Naive B cell (primary cell): ENCODE measurements around the gene TPST2. TPM values are rescaled to one million over a fixed set of nuclear protein-coding genes. Genes with fewer than 3 reads are reported as not detected.

Experiments
- ATAC-seq, 2 donors: fragments of 150-1000 bp; cut with Tn5 transposase; 2 replicates each; pipeline ENCODE4 v1.10.0; 2021; ENCODE audit warnings: low read depth in 2 of 2, mild to moderate bottlenecking in 2 of 2, moderate library complexity in 2 of 2
- DNase-seq: peaks from one replicate; pipeline ENCODE4 v3.0.0; 2022
- H3K27ac Mint-ChIP-seq, 6 donors: one replicate each; pipeline ENCODE4 v1.8.0; 2020 to 2022; ENCODE audit warnings: mild to moderate bottlenecking in 6 of 6, mixed read lengths in 6 of 6, moderate library complexity in 5 of 6, inconsistent platforms in 2 of 6
- H3K27me3 Mint-ChIP-seq, 3 donors: one replicate each; pipeline ENCODE4 v1.8.0; 2021 to 2022; ENCODE audit warnings: mixed read lengths in 3 of 3, mild to moderate bottlenecking in 1 of 3
- H3K36me3 Mint-ChIP-seq, 2 donors: one replicate each; pipeline ENCODE4 v1.8.0; 2020 to 2022; ENCODE audit warnings: mixed read lengths in 2 of 2, inconsistent platforms in 1 of 2, mild to moderate bottlenecking in 1 of 2
- H3K4me1 Mint-ChIP-seq, 3 donors: one replicate each; pipeline ENCODE4 v1.8.0; 2020 to 2022; ENCODE audit warnings: mixed read lengths in 3 of 3, inconsistent platforms in 1 of 3, mild to moderate bottlenecking in 1 of 3, moderate library complexity in 1 of 3
- H3K4me3 Mint-ChIP-seq, 8 donors: one replicate each; pipeline ENCODE4 v1.8.0; 2020 to 2022; ENCODE audit warnings: mild to moderate bottlenecking in 8 of 8, mixed read lengths in 8 of 8, moderate library complexity in 8 of 8, inconsistent platforms in 2 of 8
- H3K9me3 Mint-ChIP-seq, 7 donors: one replicate each; pipeline ENCODE4 v1.8.0; 2020 to 2022; ENCODE audit warnings: mixed read lengths in 7 of 7, mild to moderate bottlenecking in 5 of 7, inconsistent platforms in 2 of 7, moderate library complexity in 1 of 7
- polyA plus RNA-seq, 6 donors: library from polyadenylated mRNA; unstranded; fragments of 300-500 nt; fragmentation: Illumina TruSeq; gene quantifications; one replicate each; pipeline ENCODE4 v1.2.3, GENCODE V29; 2021; ENCODE audit warnings: low read depth in 6 of 6

Gene TPST2
- polyA plus RNA-seq, 6 donors from 2014 or later, result 13.9 to 39.0 (median 28.5) TPM

DNA sequence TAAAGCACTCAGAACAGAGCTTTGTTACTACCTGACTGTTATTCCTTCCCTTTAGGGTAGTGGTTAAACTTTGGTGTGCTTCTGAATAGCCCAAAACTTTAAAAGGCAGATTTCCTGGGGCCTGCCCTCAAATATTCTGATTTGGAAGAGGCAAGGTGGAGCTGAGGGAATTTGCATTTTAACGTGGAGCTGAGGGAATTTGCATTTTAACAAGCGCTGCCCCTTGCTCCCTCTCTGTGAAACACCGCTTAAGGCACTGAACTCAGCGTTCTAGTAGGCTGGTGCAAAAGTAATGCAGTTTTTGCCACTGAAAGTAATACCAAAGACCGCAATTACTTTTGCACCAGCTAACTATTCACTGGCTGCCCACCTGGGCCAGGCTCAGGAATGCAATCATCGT is 35.0 kb downstream of the TPST2 start:
- Mint-ChIP-seq H3K27me3 (no peaks in the 10 kb centered on the region), H3K27ac (no peak overlapping the region), H3K4me3 (no peak overlapping the region), H3K9me3 (no peaks in the 10 kb centered on the region), H3K36me3 (no peaks in the 10 kb centered on the region), H3K4me1 (peaks cover 12 to 25% (median 20%) of the 10 kb centered on the region in 3 donors)
- no peak for ATAC-seq
- no peak for DNase-seq

DNA sequence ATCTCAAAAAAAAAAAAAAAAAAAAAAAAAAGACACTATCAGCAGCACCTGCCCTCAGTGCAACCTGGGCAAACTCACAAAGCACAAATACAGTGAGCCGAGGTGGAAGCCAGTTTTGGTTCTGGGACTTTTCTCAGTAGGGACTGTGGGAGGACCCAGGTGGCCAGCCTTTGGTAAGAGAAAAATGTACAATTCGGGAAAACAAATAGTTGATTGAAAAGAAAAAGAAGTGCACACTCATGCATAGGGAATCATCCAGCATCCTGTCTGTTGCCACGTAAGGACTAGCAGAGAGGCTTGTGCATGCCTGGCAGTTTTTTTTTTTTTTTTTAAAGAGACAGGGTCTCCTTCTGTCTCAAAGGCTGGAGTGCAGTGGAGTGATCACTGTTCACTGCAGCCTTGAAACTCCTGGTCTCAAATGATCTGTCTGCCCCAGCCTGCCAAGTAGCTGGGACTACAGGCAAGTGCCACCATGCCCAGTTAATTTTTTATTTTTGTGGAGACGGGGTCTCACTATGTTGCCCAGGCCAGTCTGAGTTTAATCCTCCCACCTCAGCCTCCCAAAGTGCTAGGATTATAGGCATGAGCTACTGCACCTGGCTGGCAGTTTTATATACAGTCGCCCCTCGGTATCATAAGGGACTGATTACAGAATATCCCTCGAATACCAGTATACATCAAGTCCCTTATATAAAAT is 36.7 kb downstream of the TPST2 start:
- DNase-seq (no peak), ATAC-seq (no peak)
- no peak overlapping the region for H3K4me3 Mint-ChIP-seq
- H3K9me3 Mint-ChIP-seq, result no peaks in the 10 kb centered on the region
- H3K4me1 Mint-ChIP-seq, result peaks cover 4 to 22% (median 20%) of the 10 kb centered on the region in 3 donors
- no peak overlapping the region for H3K27ac Mint-ChIP-seq
- H3K27me3 Mint-ChIP-seq, result no peaks in the 10 kb centered on the region
- H3K36me3 Mint-ChIP-seq, result no peaks in the 10 kb centered on the region

DNA sequence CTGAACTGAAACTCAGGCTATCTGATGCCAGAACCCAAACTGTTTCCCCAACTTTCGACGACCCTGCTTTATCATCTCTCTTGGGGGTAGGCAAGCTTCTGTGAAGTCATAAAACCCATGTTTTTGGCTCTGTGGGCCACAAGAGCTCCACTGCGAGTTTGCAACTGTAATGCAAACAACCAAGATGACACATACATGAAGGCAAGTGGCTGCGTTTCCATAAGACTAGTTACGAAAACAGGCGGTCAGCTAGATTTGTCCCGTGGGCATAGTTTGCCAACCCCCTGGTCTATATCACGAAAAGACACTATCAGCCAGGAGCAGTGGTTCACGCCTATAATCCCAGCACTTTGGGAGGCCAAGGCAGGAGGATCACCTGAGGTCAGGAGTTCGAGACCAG is 37.5 kb downstream of the TPST2 start:
- Mint-ChIP-seq H3K4me1 (peaks cover 4 to 22% (median 22%) of the 10 kb centered on the region in 3 donors), H3K9me3 (no peaks in the 10 kb centered on the region), H3K36me3 (no peaks in the 10 kb centered on the region), H3K27me3 (no peaks in the 10 kb centered on the region), H3K27ac (no peak overlapping the region), H3K4me3 (no peak overlapping the region)
- DNase-seq (no peak), ATAC-seq (no peak)

DNA sequence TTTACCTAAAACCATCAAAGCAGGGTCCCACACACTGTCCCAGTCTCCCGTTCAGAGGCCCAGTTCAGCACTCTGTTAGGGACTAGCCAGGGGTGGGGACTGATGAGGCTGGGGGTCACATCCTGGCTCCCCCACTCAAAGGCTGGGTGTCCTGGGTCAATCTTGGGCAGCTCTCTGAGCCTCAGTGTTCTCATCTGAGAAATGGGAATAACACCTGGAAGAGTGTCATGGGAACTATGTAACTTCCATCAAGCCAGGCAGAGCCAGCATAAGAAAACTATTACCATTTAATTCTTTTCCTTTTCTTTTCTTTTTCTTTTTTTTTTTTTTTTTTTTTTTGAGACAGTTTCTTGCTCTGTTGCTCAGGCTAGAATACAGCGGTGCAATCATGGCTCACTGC is 38.4 kb downstream of the TPST2 start:
- H3K27ac Mint-ChIP-seq, result no peak overlapping the region
- H3K27me3 Mint-ChIP-seq, result no peaks in the 10 kb centered on the region
- DNase-seq, result no peak
- no peak overlapping the region for H3K4me3 Mint-ChIP-seq
- peaks cover 0 to 5% of the 10 kb centered on the region in 2 donors for H3K36me3 Mint-ChIP-seq
- H3K9me3 Mint-ChIP-seq, result no peaks in the 10 kb centered on the region
- peaks cover 9 to 27% (median 22%) of the 10 kb centered on the region in 3 donors for H3K4me1 Mint-ChIP-seq
- no peak for ATAC-seq

DNA sequence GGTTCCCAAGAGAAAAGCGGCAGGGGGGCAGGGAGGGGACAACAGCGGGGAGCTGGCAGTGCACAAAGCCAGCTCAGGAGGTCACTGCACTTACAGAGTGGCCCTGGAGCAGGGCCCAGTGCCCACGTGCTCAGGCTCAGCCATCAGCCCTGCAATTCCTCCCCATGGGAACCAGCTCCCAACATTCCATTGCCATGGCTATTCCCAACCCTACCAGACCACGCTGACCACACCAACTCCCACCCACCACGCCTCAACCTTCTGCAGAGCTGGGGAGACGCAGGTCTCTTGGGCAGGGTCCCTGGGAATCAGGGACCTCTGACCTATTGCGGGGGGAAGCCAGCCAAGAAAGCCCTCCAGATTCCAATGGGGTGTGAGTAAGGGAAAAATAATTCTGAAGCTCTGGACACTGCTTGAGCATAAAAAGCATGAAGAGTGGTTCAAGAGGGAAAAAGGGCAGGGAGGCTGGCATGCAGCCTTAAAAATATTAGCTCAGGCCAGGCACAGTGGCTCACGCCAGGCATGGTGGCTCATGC is 39.4 kb downstream of the TPST2 start:
- peak overlapping the region in 4 of 6 donors; percentile 18 to 59 (median 26) for H3K27ac Mint-ChIP-seq
- DNase-seq, result no peak
- peaks cover 0 to 8% of the 10 kb centered on the region in 2 donors for H3K36me3 Mint-ChIP-seq
- H3K27me3 Mint-ChIP-seq, result no peaks in the 10 kb centered on the region
- no peak for ATAC-seq
- peaks cover 14 to 35% (median 27%) of the 10 kb centered on the region in 3 donors for H3K4me1 Mint-ChIP-seq
- H3K4me3 Mint-ChIP-seq, result no peak overlapping the region
- no peaks in the 10 kb centered on the region for H3K9me3 Mint-ChIP-seq

DNA sequence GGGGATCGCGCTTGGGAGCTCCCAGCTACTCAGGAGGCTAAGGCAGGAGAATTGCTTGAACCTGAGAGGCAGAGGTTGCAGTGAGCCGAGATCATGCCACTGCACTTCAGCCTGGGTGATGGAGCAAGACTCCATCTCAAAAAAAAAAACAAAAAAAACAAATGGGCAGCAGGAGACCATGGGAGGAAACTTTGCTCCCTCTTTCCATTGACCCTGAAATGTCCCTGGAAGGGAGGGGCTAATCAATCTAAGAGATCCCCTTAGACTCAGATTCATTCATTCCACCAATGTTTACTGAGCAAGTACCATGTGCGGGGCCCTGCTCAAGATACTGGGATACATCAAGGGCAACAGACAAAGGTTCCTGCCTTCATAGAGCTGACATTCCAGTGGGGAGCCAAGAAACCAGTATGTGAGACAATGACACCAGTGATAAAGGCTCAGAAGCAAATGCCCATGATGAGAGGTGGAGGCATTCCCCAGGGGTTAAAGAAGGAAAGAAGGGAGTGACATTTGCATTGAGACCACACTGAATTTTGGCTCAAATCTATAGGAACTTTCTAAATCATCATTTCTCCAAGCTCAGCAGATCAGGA is 39.9 kb downstream of the TPST2 start:
- DNase-seq, result no peak
- Mint-ChIP-seq H3K36me3 (peaks cover 0 to 8% of the 10 kb centered on the region in 2 donors), H3K9me3 (no peaks in the 10 kb centered on the region), H3K4me1 (peaks cover 16 to 35% (median 26%) of the 10 kb centered on the region in 3 donors), H3K27ac (no peak overlapping the region), H3K4me3 (no peak overlapping the region), H3K27me3 (no peaks in the 10 kb centered on the region)
- no peak for ATAC-seq

DNA sequence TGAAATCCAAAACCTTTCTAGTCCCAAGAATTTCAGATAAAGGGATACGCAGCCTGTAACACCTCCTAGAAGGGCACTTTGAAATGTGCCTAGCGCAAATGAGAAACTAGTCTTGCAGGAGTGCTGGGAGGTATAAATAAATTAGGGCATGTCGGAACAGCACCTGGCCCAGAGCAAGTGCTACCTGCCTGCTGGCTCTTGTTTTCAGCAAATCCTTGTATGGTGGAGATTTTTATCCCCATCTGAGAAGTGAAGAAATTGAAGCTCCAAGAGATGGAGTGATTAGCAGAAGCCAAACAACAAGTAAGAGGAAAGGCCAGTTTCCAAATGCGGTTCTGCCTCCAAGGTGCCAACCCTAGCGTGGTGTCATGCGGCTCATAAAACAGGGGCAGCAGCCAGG is 40.9 kb downstream of the TPST2 start:
- no peaks in the 10 kb centered on the region for H3K27me3 Mint-ChIP-seq
- no peak overlapping the region for H3K4me3 Mint-ChIP-seq
- H3K4me1 Mint-ChIP-seq, result peaks cover 18 to 35% (median 21%) of the 10 kb centered on the region in 3 donors
- H3K27ac Mint-ChIP-seq, result peak overlapping the region in 1 of 6 donors; percentile 16
- ATAC-seq (no peak), DNase-seq (no peak)
- peaks cover 0 to 8% of the 10 kb centered on the region in 2 donors for H3K36me3 Mint-ChIP-seq
- H3K9me3 Mint-ChIP-seq, result no peaks in the 10 kb centered on the region

DNA sequence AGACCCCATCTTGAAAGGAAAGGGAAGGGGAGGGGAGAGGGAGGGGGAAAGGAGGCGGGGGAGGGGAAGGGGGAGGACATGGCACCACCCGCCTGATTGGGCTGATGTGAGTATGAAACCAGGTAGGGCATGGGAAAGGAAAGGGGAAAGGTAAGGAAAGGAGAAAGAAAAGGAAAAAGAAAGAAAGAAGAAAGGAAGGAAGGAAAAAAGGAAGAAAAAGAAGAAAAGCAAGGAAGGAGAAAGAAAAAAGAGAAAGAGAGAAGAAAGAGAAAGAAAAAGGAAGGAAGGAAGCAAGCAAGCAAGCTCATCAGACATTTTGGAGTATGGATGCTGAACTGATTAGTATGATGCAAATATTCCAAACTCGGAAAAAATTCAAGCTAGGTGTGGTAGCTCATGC is 41.6 kb downstream of the TPST2 start:
- H3K4me1 Mint-ChIP-seq, result peaks cover 13 to 34% (median 18%) of the 10 kb centered on the region in 3 donors
- no peaks in the 10 kb centered on the region for H3K27me3 Mint-ChIP-seq
- H3K4me3 Mint-ChIP-seq, result no peak overlapping the region
- no peaks in the 10 kb centered on the region for H3K9me3 Mint-ChIP-seq
- DNase-seq, result no peak
- ATAC-seq, result no peak
- H3K27ac Mint-ChIP-seq, result no peak overlapping the region
- H3K36me3 Mint-ChIP-seq, result peaks cover 0 to 8% of the 10 kb centered on the region in 2 donors

DNA sequence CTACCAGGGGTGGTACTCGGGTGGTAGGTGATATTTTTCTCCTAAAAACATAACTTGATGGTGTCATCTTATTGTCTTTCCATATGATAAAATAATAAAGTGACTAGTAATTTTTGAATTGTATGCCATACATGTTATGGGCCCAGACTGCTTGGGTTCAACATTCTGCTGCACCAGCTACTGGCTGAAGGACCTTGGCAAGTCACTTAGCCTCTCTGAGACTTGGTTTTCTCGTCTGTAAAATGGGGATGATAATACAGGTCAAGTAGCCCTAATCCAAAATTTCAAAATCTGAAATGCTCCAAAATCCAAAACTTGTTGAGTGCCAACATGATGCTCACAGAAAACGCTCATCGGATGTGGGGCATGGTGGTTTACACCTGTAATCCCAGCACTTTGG is 42.1 kb downstream of the TPST2 start:
- Mint-ChIP-seq H3K27ac (no peak overlapping the region), H3K27me3 (no peaks in the 10 kb centered on the region), H3K36me3 (peaks cover 0 to 8% of the 10 kb centered on the region in 2 donors), H3K4me1 (peaks cover 13 to 30% (median 21%) of the 10 kb centered on the region in 3 donors), H3K4me3 (no peak overlapping the region), H3K9me3 (no peaks in the 10 kb centered on the region)
- ATAC-seq (no peak), DNase-seq (no peak)

DNA sequence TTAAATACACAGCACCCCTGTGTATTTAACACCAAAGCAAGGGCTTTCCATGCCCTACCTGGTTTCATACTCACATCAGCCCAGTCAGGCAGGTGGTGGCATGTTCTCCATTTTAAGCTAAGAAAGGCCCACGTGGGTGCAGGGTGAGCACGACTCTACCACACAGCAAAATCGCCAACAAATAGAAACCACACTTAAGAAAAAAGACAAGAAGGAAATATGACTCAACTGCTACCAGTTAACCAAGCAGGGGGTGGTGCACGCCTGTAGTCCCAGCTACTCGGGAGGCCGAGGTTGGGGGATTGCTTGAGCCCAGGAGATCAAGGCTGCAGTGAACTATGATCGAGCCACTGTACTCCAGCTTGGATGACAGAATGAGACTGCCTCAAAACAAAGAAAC is 42.5 kb downstream of the TPST2 start:
- peaks cover 0 to 8% of the 10 kb centered on the region in 2 donors for H3K36me3 Mint-ChIP-seq

DNA sequence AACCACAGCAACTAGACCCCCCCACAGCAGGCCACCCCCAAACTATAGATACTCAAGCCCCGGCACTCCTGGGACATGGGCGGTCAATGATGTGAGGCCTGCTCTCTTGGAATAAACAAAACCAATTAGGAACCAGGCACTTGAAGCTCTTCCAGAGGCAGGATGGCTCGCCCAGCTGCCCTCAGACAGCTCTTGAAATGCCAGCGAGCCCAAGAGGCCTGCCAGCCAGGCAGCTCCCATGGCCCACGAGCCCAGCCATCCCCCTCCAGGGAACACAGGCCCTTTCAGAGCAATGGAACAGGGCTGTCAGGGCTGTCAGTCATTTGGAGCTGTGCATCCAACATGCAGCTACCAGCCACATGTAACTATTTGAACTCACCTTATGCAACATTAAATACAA is 43.6 kb downstream of the TPST2 start:
- H3K4me3 Mint-ChIP-seq, result no peak overlapping the region
- H3K36me3 Mint-ChIP-seq, result peaks cover 0 to 8% of the 10 kb centered on the region in 2 donors
- H3K9me3 Mint-ChIP-seq, result no peaks in the 10 kb centered on the region
- DNase-seq, result no peak
- no peaks in the 10 kb centered on the region for H3K27me3 Mint-ChIP-seq
- no peak overlapping the region for H3K27ac Mint-ChIP-seq
- ATAC-seq, result no peak
- peaks cover 19 to 35% (median 27%) of the 10 kb centered on the region in 3 donors for H3K4me1 Mint-ChIP-seq

More for the DNA sequence above, 42.5 kb downstream of the TPST2 start:
- peak overlapping the region in 3 of 6 donors; percentile 18 to 47 (median 47) for H3K27ac Mint-ChIP-seq
- H3K27me3 Mint-ChIP-seq, result no peaks in the 10 kb centered on the region
- H3K4me1 Mint-ChIP-seq, result peaks cover 17 to 33% (median 26%) of the 10 kb centered on the region in 3 donors
- H3K9me3 Mint-ChIP-seq, result no peaks in the 10 kb centered on the region
- DNase-seq (no peak), ATAC-seq (no peak)
- peak overlapping the region in 1 of 8 donors; percentile 29 for H3K4me3 Mint-ChIP-seq

DNA sequence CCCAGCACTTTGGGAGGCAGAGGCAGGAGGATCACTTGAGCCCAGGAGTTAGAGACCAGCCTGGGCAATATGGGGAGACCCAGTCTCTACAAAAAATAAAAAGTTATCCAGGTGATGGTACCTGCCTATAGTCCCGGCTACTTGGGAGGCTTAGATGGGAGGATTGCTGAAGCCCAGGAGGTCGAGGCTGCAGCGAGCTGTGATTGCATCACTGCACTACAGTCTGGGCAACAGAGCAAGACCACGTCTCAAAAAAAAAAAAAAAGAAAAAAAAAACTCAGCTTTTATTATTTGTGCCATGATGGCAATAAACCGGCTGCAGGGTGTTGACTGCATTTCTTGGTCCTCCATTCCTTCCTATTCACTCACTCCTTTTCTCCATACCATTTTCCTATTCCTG is 44.1 kb downstream of the TPST2 start:
- Mint-ChIP-seq H3K27me3 (no peaks in the 10 kb centered on the region), H3K27ac (no peak overlapping the region), H3K4me3 (no peak overlapping the region), H3K36me3 (peaks cover 0 to 9% of the 10 kb centered on the region in 2 donors), H3K4me1 (peaks cover 19 to 35% (median 27%) of the 10 kb centered on the region in 3 donors), H3K9me3 (no peaks in the 10 kb centered on the region)
- ATAC-seq (no peak), DNase-seq (no peak)

DNA sequence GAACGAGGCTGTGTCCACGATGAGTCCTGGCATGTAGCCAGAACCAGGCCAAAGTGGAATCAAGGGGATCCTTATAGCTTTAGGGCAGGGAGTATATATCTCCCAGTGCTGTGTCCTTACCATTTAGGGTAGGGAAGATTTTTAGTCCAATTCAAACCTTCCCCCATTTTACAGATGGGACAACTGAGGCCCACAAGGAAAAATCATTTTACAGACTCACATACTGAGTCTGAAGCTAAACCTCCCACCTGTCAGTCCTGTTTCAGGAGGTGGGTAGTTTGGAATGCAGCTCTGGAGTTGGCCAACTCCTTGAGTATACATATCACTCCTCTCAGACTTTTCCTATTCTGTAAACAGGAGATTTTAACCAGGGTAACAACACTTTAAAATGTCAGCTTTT is 44.5 kb downstream of the TPST2 start:
- Mint-ChIP-seq H3K27me3 (no peaks in the 10 kb centered on the region), H3K4me1 (peaks cover 19 to 35% (median 27%) of the 10 kb centered on the region in 3 donors), H3K27ac (peak overlapping the region in 3 of 6 donors; percentile 7 to 89 (median 59)), H3K36me3 (peaks cover 0 to 13% of the 10 kb centered on the region in 2 donors), H3K9me3 (no peaks in the 10 kb centered on the region), H3K4me3 (no peak overlapping the region)
- ATAC-seq, result no peak
- DNase-seq, result no peak

DNA sequence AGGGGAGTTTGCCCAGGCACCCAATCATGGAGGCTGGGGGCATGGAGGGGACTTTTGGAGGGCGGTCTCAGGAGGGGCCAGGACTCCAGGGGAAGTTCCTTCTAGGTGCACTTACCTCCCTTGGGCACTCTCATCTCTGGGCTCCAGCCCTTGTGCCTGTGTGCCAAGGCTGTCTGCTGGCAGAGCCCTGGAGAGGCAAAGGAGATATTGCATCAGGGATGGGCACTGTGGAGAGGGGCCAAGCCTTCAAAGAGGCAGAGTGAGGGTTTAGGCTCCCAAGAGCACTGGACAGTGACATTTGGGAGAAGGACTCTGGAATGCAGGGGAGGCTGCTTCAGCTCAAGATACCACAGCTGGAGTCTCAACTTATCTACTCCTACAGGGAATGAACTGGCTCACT is 45.4 kb downstream of the TPST2 start:
- H3K27ac Mint-ChIP-seq, result peak overlapping the region in 3 of 6 donors; percentile 59 to 89 (median 69)
- H3K27me3 Mint-ChIP-seq, result no peaks in the 10 kb centered on the region
- H3K9me3 Mint-ChIP-seq, result no peaks in the 10 kb centered on the region
- ATAC-seq (no peak), DNase-seq (no peak)
- no peak overlapping the region for H3K4me3 Mint-ChIP-seq
- H3K36me3 Mint-ChIP-seq, result peaks cover 0 to 15% of the 10 kb centered on the region in 2 donors
- peaks cover 19 to 29% (median 27%) of the 10 kb centered on the region in 3 donors for H3K4me1 Mint-ChIP-seq
